Prostate gland (tissue), 2 donors: ENCODE measurements around the gene UFD1. TPM values are rescaled to one million over a fixed set of nuclear protein-coding genes. Genes with fewer than 3 reads are reported as not detected.

Experiments
- DNase-seq: peaks from one replicate; pipeline ENCODE4 v3.0.0-alpha.2; 2019; ENCODE audit warnings: low spot score
- H3K27ac ChIP-seq, 2 donors: fragments of 200-600 bp; sonication (generic); 2 replicates each; pipeline ENCODE4 v1.5.1; 2017 to 2019
- H3K27me3 ChIP-seq: fragments of 200-600 bp; sonication (generic); replicated peaks from 2 replicates; pipeline ENCODE4 v1.5.1; 2019; ENCODE audit not compliant: insufficient read depth
- H3K36me3 ChIP-seq, 2 donors: fragments of 200-600 bp; sonication (generic); 1 replicate in 1 of 2; 2 replicates in 1 of 2; pipeline versions ENCODE4 v1.5.1 to v1.8.1; 2017 to 2019
- H3K4me1 ChIP-seq: fragments of 200-600 bp; sonication (generic); replicated peaks from 2 replicates; pipeline ENCODE4 v1.5.1; 2019
- H3K4me3 ChIP-seq, 2 donors: fragments of 200-600 bp; sonication (generic); 2 replicates each; pipeline ENCODE4 v1.5.1; 2017 to 2019
- H3K9me3 ChIP-seq: fragments of 200-600 bp; sonication (generic); 2 replicates; pipeline ENCODE4 v1.5.1; 2017
- POLR2A ChIP-seq: fragments of 450-650 bp; IDR thresholded peaks from one replicate; pipeline ENCODE4 v1.6.1; 2016; ENCODE audit warnings: antibody characterized with exemption, mild to moderate bottlenecking
- POLR2AphosphoS5 ChIP-seq: sonication (generic); formaldehyde crosslinking; IDR thresholded peaks from one replicate; pipeline ENCODE4 v1.6.1; 2017; ENCODE audit warnings: antibody characterized with exemption
- WGBS: methylation state at CpG from one replicate; pipeline ENCODE4 v1.1.5; 2018; 5-methylcytosine and 5-hydroxymethylcytosine counted together
- intact Hi-C: fragments of 100-400 bp; cut with DNase I; formaldehyde crosslinking; loops from one replicate; pipeline ENCODE4 v1.14.2; 2022
- total RNA-seq, 2 donors: library from RNA; depleted of rRNA; stranded (reverse); fragments of >200 nt; gene quantifications; one replicate each; pipeline ENCODE4 v1.1.0, GENCODE V29; 2016
- TF ChIP-seq, protein P1 (sequence below), 4 experiments: fragments of 200-600 bp in 2 of 4; fragments of 450-650 bp in 2 of 4; sonication (generic) in 2 of 4; IDR thresholded peaks; 1 replicate in 3 of 4; 2 replicates in 1 of 4; pipeline ENCODE4 v1.5.1; 2016 to 2019; ENCODE audit warnings: antibody characterized with exemption in 4 of 4, mild to moderate bottlenecking in 2 of 4, moderate library complexity in 2 of 4

Gene UFD1
- total RNA-seq, 2 donors from 2014 or later: 29.9 to 38.2 TPM

DNA sequence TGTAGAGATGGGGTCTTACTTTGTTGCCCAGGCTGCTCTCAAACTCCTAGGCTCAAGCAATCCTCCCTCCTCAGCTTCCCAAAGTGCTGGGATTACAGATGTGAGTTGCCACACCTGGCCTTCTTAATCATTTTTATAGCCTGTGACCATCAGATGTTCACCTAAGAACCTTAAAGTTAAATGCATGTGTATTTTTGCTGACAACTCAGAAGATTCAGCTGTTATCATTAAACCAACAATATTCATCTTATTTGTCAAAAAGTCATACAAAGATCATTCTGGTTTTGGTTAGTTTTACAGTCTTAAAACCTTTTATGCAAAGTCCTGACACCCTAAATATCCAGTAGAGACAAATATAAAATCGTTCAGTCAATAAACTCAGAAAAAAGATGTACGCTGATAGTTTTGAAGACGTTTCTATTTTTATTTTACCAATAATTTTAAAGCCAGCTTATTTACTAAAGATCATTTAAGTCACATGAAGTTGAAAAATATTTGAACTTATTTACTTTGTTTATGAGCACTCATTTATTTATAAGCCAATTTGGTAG, 23.0 kb upstream of the UFD1 start:
- intact Hi-C loops: no loop called here
- Histone ChIP-seq H3K27me3 (no peaks in the 10 kb centered on the region), H3K4me3 (no peak overlapping the region), H3K4me1 (no peaks in the 10 kb centered on the region), H3K9me3 (no peaks in the 10 kb centered on the region), H3K27ac (no peak overlapping the region), H3K36me3 (no peaks in the 10 kb centered on the region)
- DNase-seq: no peak
- TF ChIP-seq, protein P1, sequence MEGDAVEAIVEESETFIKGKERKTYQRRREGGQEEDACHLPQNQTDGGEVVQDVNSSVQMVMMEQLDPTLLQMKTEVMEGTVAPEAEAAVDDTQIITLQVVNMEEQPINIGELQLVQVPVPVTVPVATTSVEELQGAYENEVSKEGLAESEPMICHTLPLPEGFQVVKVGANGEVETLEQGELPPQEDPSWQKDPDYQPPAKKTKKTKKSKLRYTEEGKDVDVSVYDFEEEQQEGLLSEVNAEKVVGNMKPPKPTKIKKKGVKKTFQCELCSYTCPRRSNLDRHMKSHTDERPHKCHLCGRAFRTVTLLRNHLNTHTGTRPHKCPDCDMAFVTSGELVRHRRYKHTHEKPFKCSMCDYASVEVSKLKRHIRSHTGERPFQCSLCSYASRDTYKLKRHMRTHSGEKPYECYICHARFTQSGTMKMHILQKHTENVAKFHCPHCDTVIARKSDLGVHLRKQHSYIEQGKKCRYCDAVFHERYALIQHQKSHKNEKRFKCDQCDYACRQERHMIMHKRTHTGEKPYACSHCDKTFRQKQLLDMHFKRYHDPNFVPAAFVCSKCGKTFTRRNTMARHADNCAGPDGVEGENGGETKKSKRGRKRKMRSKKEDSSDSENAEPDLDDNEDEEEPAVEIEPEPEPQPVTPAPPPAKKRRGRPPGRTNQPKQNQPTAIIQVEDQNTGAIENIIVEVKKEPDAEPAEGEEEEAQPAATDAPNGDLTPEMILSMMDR (IDR thresholded peaks at IDR 0.05): no peak
- no peak for TF ChIP-seq POLR2AphosphoS5
- TF ChIP-seq POLR2A: no peak
- 74% methylated on average over 3 of the region's 3 CpGs for WGBS

DNA sequence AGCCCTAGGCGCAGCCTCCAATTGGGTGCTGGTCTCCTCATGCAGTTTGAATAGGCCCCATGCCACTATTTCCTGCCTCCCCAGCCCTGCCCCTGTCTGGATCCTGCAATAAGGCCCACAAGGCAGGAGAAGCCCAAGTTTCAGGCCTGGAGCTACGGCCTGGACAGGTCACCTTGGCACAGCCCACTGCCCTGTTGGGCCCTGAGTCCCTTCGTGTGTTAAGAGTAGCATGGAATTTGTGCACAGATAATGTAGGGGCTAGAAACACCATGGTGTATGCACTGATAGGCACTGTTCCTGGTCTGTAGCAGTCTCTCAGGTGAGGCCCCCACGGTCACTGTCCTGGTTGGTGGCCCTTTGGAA, 20.9 kb upstream of the UFD1 start:
- TF ChIP-seq POLR2A (no peak), POLR2AphosphoS5 (no peak)
- TF ChIP-seq, protein P1 (IDR thresholded peaks at IDR 0.05): no peak

DNA sequence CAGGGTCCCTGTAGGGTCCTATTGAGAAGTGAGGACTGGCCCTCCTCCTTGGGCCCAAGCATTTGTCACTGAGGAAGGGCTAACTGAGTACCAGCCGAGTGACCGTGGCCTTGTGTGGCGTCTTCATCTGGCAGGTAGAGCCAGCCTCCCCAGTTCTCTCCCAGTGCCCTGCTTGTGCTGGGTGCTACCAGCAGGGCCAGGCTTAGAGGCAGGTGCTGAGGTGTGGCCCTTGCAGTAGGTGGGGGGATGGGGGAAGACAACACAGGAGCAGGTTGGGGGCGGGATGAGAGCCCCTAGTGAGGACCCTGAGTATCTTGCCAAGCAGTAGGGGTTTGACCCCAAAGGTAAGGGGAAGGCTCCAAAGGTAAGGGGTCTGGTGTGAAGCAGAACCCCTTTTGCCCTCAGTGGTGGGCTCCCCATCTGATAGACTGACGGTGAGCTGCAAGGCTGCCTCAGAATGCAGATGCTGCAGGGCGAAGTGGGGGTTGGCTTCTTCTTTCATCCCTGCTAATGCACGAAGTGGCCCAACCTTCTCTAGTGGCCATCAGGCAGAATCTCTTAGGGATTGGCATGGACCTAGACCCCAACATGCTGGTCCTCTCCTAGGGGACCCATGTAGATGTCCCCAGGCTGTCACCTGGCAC, 20.4 kb upstream of the UFD1 start:
- WGBS: 100% methylated on average over 7 of the region's 7 CpGs
- no peaks in the 10 kb centered on the region for H3K4me1 ChIP-seq
- no peak overlapping the region for H3K4me3 ChIP-seq
- no peaks in the 10 kb centered on the region for H3K36me3 ChIP-seq
- TF ChIP-seq, protein P1 (IDR thresholded peaks at IDR 0.05): no peak
- TF ChIP-seq POLR2A (no peak), POLR2AphosphoS5 (no peak)
- H3K27ac ChIP-seq: no peak overlapping the region
- intact Hi-C loops: loop anchor here (10.0 kb wide), 1 partner anchor 125 kb away; no protein-coding TSS in a partner anchor
- H3K9me3 ChIP-seq: no peaks in the 10 kb centered on the region
- H3K27me3 ChIP-seq: no peaks in the 10 kb centered on the region
- no peak for DNase-seq

More for the DNA sequence above, 20.9 kb upstream of the UFD1 start:
- Histone ChIP-seq H3K9me3 (no peaks in the 10 kb centered on the region), H3K36me3 (no peaks in the 10 kb centered on the region), H3K4me3 (no peak overlapping the region), H3K27ac (no peak overlapping the region), H3K4me1 (no peaks in the 10 kb centered on the region), H3K27me3 (no peaks in the 10 kb centered on the region)
- 94% methylated on average over 4 of the region's 4 CpGs for WGBS
- no peak for DNase-seq
- intact Hi-C loops: loop anchor here (10.0 kb wide), 1 partner anchor 125 kb away; no protein-coding TSS in a partner anchor

DNA sequence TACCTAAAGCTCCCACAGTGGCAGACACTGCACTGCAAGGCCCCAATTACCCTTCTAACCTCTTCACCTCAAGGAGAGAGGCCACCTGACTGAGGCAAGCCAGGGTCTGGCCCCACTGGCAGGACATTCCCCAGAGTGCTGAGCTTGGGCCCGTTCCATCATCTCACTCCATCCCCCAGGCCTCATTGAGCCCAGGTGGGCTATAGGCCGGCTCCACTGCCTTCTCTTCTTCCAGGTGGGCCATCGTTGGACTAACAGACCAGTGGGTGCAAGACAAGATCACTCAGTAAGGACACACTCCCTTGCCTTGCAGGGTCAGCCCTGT, 19.8 kb upstream of the UFD1 start:
- TF ChIP-seq POLR2AphosphoS5: no peak
- TF ChIP-seq, protein P1 (IDR thresholded peaks at IDR 0.05): no peak
- TF ChIP-seq POLR2A: no peak
- no peak overlapping the region for H3K4me3 ChIP-seq
- no peaks in the 10 kb centered on the region for H3K27me3 ChIP-seq
- no peaks in the 10 kb centered on the region for H3K4me1 ChIP-seq
- no peaks in the 10 kb centered on the region for H3K36me3 ChIP-seq
- WGBS: 87% methylated on average over 3 of the region's 3 CpGs
- no peak overlapping the region for H3K27ac ChIP-seq
- intact Hi-C loops: loop anchor here (10.0 kb wide), 1 partner anchor 126 kb away; no protein-coding TSS in a partner anchor
- no peaks in the 10 kb centered on the region for H3K9me3 ChIP-seq
- no peak for DNase-seq
